Common myeloid progenitor, CD34-positive (primary cell): Measurements from ENCODE around the gene FGF23.

ENCODE experiments used
- CTCF ChIA-PET: fragments of 350-600 bp; sonication (Branson Sonifier 250); formaldehyde crosslinking; loops from one replicate; lab custom pipeline; 2021; ENCODE audit warnings: antibody characterized with exemption; lab: Charles Lee
- POLR2A ChIA-PET: fragments of 350-600 bp; sonication (Branson Sonifier 250); formaldehyde crosslinking; loops from one replicate; lab custom pipeline; 2021; ENCODE audit warnings: antibody characterized with exemption; lab: Charles Lee
- DNase-seq, 3 donors: peaks; one replicate each; pipeline versions ENCODE4 v3.0.0 to v3.0.0-alpha.2; 2013
- H3K27ac ChIP-seq, 2 experiments: 1 replicate in 1 of 2; 2 replicates in 1 of 2; pipeline ENCODE4 v1.7.0; 2013; ENCODE audit warnings: inconsistent platforms in 2 of 2, low read length in 2 of 2, mild to moderate bottlenecking in 2 of 2, low read depth in 1 of 2, moderate library complexity in 1 of 2; ENCODE audit not compliant: severe bottlenecking in 2 of 2, insufficient read depth in 1 of 2, poor library complexity in 1 of 2
- H3K27me3 ChIP-seq, 5 experiments: replicated peaks in 2 of 5; 1 replicate in 3 of 5; 2 replicates in 2 of 5; pipeline versions ENCODE4 v1.6.1 to v1.7.0; 2013; ENCODE audit warnings: low read length in 4 of 5, mild to moderate bottlenecking in 2 of 5, moderate library complexity in 2 of 5, inconsistent platforms in 1 of 5; ENCODE audit not compliant: insufficient read depth in 5 of 5, control insufficient read depth in 4 of 5
- H3K36me3 ChIP-seq, 4 experiments: 1 replicate in 2 of 4; 2 replicates in 2 of 4; pipeline versions ENCODE4 v1.6.1 to v1.7.0; 2013; ENCODE audit warnings: low read length in 3 of 4, control low read depth in 1 of 4, mild to moderate bottlenecking in 1 of 4; ENCODE audit not compliant: control insufficient read depth in 4 of 4, insufficient read depth in 4 of 4
- H3K4me1 ChIP-seq, 4 experiments: 1 replicate in 3 of 4; 2 replicates in 1 of 4; pipeline versions ENCODE4 v1.6.1 to v1.7.1; 2013; ENCODE audit warnings: low read length in 3 of 4, mild to moderate bottlenecking in 3 of 4, control low read depth in 1 of 4, inconsistent platforms in 1 of 4, moderate library complexity in 1 of 4; ENCODE audit not compliant: control insufficient read depth in 4 of 4, insufficient read depth in 4 of 4; ENCODE audit errors: control extremely low read depth in 1 of 4
- H3K4me3 ChIP-seq, 7 experiments: 1 replicate in 4 of 7; 2 replicates in 3 of 7; pipeline versions ENCODE4 v1.5.1 to v1.7.0; 2013; ENCODE audit warnings: mild to moderate bottlenecking in 7 of 7, low read length in 6 of 7, moderate library complexity in 6 of 7, inconsistent platforms in 2 of 7, low read depth in 2 of 7, control low read depth in 1 of 7; ENCODE audit not compliant: insufficient read depth in 4 of 7, control insufficient read depth in 1 of 7; ENCODE audit errors: extremely low read depth in 1 of 7
- H3K9me3 ChIP-seq, 5 experiments: 1 replicate in 4 of 5; 2 replicates in 1 of 5; pipeline versions ENCODE4 v1.6.1 to v1.7.1; 2013; ENCODE audit warnings: low read length in 4 of 5, mild to moderate bottlenecking in 2 of 5, inconsistent platforms in 1 of 5, low read depth in 1 of 5, moderate library complexity in 1 of 5; ENCODE audit not compliant: control insufficient read depth in 4 of 5, insufficient read depth in 2 of 5; ENCODE audit errors: control extremely low read depth in 1 of 5
- WGBS: methylation state at CpG from one replicate; pipeline ENCODE4 v1.1.5; 2013; ENCODE audit not compliant: insufficient coverage; 5-methylcytosine and 5-hydroxymethylcytosine counted together

FGF23 gene

GRCh38 chr12:4322726-4323125 lies 56.8 kb downstream of the FGF23 start:
- Histone ChIP-seq H3K27me3 (no peaks in the 10 kb centered on the region), H3K4me3 (no peak overlapping the region), H3K36me3 (peaks cover 0 to 4% (median 0%) of the 10 kb centered on the region in 4 experiments), H3K4me1 (peaks cover 6 to 21% (median 14%) of the 10 kb centered on the region in 4 experiments), H3K9me3 (no peaks in the 10 kb centered on the region), H3K27ac (no peak overlapping the region)
- ChIA-PET POLR2A (interaction anchor here (0.6 kb wide), 1 partner anchor 685 kb away, joined by 3 read pairs; no protein-coding TSS in a partner anchor), CTCF (interaction anchor here (1.4 kb wide), 1 partner anchor 13 kb away, joined by 3 read pairs; no protein-coding TSS in a partner anchor)
- DNase-seq: no peak
- 90% methylated on average over 5 of the region's 5 CpGs for WGBS

- H3K4me1 ChIP-seq: peaks cover 6 to 21% (median 14%) of the 10 kb centered on the region in 4 experiments
- no peaks in the 10 kb centered on the region for H3K27me3 ChIP-seq
- no peaks in the 10 kb centered on the region for H3K9me3 ChIP-seq
- peak within 1 kb of the TSS in 1 of 2 experiments; percentile 47 for H3K27ac ChIP-seq
- WGBS: under 1% methylated on average over 54 of the region's 76 CpGs
- ChIA-PET POLR2A (no interaction called here), CTCF (interaction anchor here (1.4 kb wide), 1 partner anchor 11 kb away, joined by 3 read pairs; no protein-coding TSS in a partner anchor)
- DNase-seq: peak; percentile 90 to 96 (median 96)
- H3K4me3 ChIP-seq: peak within 1 kb of the TSS; percentile 70 to 93 (median 78)
- H3K36me3 ChIP-seq: peaks cover 0 to 4% (median 0%) of the 10 kb centered on the region in 4 experiments
Observed at GRCh38 chr12:4320853-4321701, 58.4 kb downstream of the FGF23 start, which contains the start of gene TIGAR. Gene TIGAR (plus strand): TSS chr12:4321213. CDS start chr12:4321272, 59 bp downstream.

GRCh38 chr12:4320497-4320852 lies 59.0 kb downstream of the FGF23 start:
- WGBS: under 1% methylated on average over 12 of the region's 13 CpGs
- CTCF ChIA-PET: no interaction called here
- POLR2A ChIA-PET: no interaction called here
- Histone ChIP-seq H3K4me1 (peaks cover 6 to 21% (median 14%) of the 10 kb centered on the region in 4 experiments), H3K27me3 (no peaks in the 10 kb centered on the region), H3K27ac (no peak overlapping the region), H3K4me3 (peak overlapping the region; percentile 53 to 93 (median 78)), H3K9me3 (no peaks in the 10 kb centered on the region), H3K36me3 (peaks cover 0 to 4% (median 0%) of the 10 kb centered on the region in 4 experiments)
- no peak for DNase-seq
